H9 (cell line): ENCODE data around the gene P2RX7. TPM values are rescaled to one million over a fixed set of nuclear protein-coding genes. Genes with fewer than 3 reads are reported as not detected.

Experiments
- DNase-seq: peaks from one replicate; pipeline ENCODE4 v3.0.0-alpha.2; 2017
- H2AFZ ChIP-seq: one replicate; pipeline ENCODE4 v1.6.1; 2013; ENCODE audit warnings: mild to moderate bottlenecking, low read length, control low read depth, moderate library complexity
- H2AK5ac ChIP-seq: 2 replicates; pipeline ENCODE4 v1.6.1; 2013; ENCODE audit warnings: low read length, control low read depth, mixed read lengths; ENCODE audit not compliant: insufficient read length
- H2BK120ac ChIP-seq: one replicate; pipeline ENCODE4 v1.6.1; 2013; ENCODE audit warnings: low read depth, mild to moderate bottlenecking, low read length, control low read depth, inconsistent platforms; ENCODE audit not compliant: poor library complexity, severe bottlenecking
- H2BK12ac ChIP-seq: 2 replicates; pipeline ENCODE4 v1.6.1; 2013; ENCODE audit warnings: low read length, control low read depth, mixed read lengths, low read depth; ENCODE audit not compliant: insufficient read length
- H2BK15ac ChIP-seq: 2 replicates; pipeline ENCODE4 v1.6.1; 2013; ENCODE audit warnings: low read depth, low read length, control low read depth
- H2BK20ac ChIP-seq: one replicate; pipeline ENCODE4 v1.6.1; 2013; ENCODE audit warnings: low read depth, mild to moderate bottlenecking, low read length, control low read depth, inconsistent platforms; ENCODE audit not compliant: poor library complexity, severe bottlenecking
- H2BK5ac ChIP-seq: 2 replicates; pipeline ENCODE4 v1.6.1; 2013; ENCODE audit warnings: low read length, control low read depth, mixed read lengths; ENCODE audit not compliant: insufficient read length
- H3K14ac ChIP-seq: 2 replicates; pipeline ENCODE4 v1.6.1; 2013; ENCODE audit warnings: low read length, control low read depth; ENCODE audit not compliant: insufficient read depth
- H3K18ac ChIP-seq: 2 replicates; pipeline ENCODE4 v1.6.1; 2013; ENCODE audit warnings: low read depth, mild to moderate bottlenecking, mixed read lengths, low read length, control low read depth; ENCODE audit not compliant: insufficient read length
- H3K23ac ChIP-seq: 2 replicates; pipeline ENCODE4 v1.6.1; 2013; ENCODE audit warnings: low read length, control low read depth, mixed read lengths, low read depth; ENCODE audit not compliant: insufficient read length
- H3K23me2 ChIP-seq: 2 replicates; pipeline ENCODE4 v1.6.1; 2013; ENCODE audit warnings: low read depth, mild to moderate bottlenecking, mixed read lengths, low read length, control low read depth; ENCODE audit not compliant: insufficient read length, poor library complexity, severe bottlenecking
- H3K27ac ChIP-seq: 2 replicates; pipeline ENCODE4 v1.5.1; 2013; ENCODE audit warnings: low read length, control low read depth, mixed read lengths, low read depth; ENCODE audit not compliant: insufficient read length
- H3K27me3 ChIP-seq: 2 replicates; pipeline ENCODE4 v1.6.1; 2013; ENCODE audit warnings: low read length, control low read depth, inconsistent platforms; ENCODE audit not compliant: insufficient read depth
- H3K4ac ChIP-seq: 2 replicates; pipeline ENCODE4 v1.6.1; 2013; ENCODE audit warnings: low read depth, mild to moderate bottlenecking, control low read depth, inconsistent platforms, low read length, moderate library complexity
- H3K4me1 ChIP-seq: 2 replicates; pipeline ENCODE4 v1.6.1; 2013; ENCODE audit warnings: low read length, control low read depth, inconsistent platforms; ENCODE audit not compliant: insufficient read depth
- H3K4me2 ChIP-seq: 2 replicates; pipeline ENCODE4 v1.6.1; 2013; ENCODE audit warnings: low read length, control low read depth, mixed read lengths; ENCODE audit not compliant: insufficient read length, insufficient read depth
- H3K56ac ChIP-seq: 2 replicates; pipeline ENCODE4 v1.6.1; 2013; ENCODE audit warnings: low read depth, mild to moderate bottlenecking, mixed read lengths, low read length, control low read depth; ENCODE audit not compliant: insufficient read length
- H3K79me1 ChIP-seq: 2 replicates; pipeline ENCODE4 v1.6.1; 2013; ENCODE audit warnings: low read depth, mild to moderate bottlenecking, moderate library complexity, low read length, control low read depth, inconsistent platforms; ENCODE audit not compliant: insufficient read depth, poor library complexity, severe bottlenecking
- H3K79me2 ChIP-seq: 2 replicates; pipeline ENCODE4 v1.6.1; 2013; ENCODE audit warnings: low read length, control low read depth, inconsistent platforms; ENCODE audit not compliant: insufficient read depth
- H3K9ac ChIP-seq: 2 replicates; pipeline ENCODE4 v1.6.1; 2013; ENCODE audit warnings: low read length, control low read depth, mixed read lengths; ENCODE audit not compliant: insufficient read length; ENCODE audit errors: extremely low read depth
- H3K9me3 ChIP-seq: one replicate; pipeline ENCODE4 v1.6.1; 2013; ENCODE audit warnings: low read depth, low read length, inconsistent platforms; ENCODE audit not compliant: control insufficient read depth
- H3T11ph ChIP-seq: one replicate; pipeline ENCODE4 v1.6.1; 2013; ENCODE audit warnings: mild to moderate bottlenecking, low read length, control low read depth, inconsistent platforms
- H4K20me1 ChIP-seq: one replicate; pipeline ENCODE4 v1.6.1; 2013; ENCODE audit not compliant: control insufficient read depth, insufficient read length, insufficient read depth
- H4K5ac ChIP-seq: 2 replicates; pipeline ENCODE4 v1.6.1; 2013; ENCODE audit warnings: low read depth, mild to moderate bottlenecking, mixed read lengths, low read length, control low read depth; ENCODE audit not compliant: insufficient read length
- H4K8ac ChIP-seq: replicated peaks from 2 replicates; pipeline ENCODE4 v1.6.1; 2013; ENCODE audit warnings: low read length, control low read depth, mixed read lengths, low read depth; ENCODE audit not compliant: insufficient read length
- H4K91ac ChIP-seq: 2 replicates; pipeline ENCODE4 v1.6.1; 2013; ENCODE audit warnings: low read depth, mild to moderate bottlenecking, moderate library complexity, mixed read lengths, low read length, control low read depth; ENCODE audit not compliant: insufficient read length
- H3K27ac Mint-ChIP-seq, 3 experiments: 2 replicates in 2 of 3; 3 replicates in 1 of 3; pipeline ENCODE4 v1.8.0; 2020 to 2021; ENCODE audit warnings: mixed read lengths in 3 of 3, mild to moderate bottlenecking in 1 of 3, moderate library complexity in 1 of 3
- H3K27me3 Mint-ChIP-seq: 2 replicates; pipeline ENCODE4 v1.8.0; 2021; ENCODE audit warnings: low read depth, mild to moderate bottlenecking, moderate library complexity, mixed read lengths
- H3K36me3 Mint-ChIP-seq, 3 experiments: 2 replicates in 2 of 3; 3 replicates in 1 of 3; pipeline ENCODE4 v1.8.0; 2020 to 2021; ENCODE audit warnings: low read depth in 3 of 3, mixed read lengths in 3 of 3; ENCODE audit not compliant: insufficient read depth in 1 of 3
- H3K4me1 Mint-ChIP-seq, 2 experiments: 2 replicates each; pipeline ENCODE4 v1.8.0; 2020; ENCODE audit warnings: mixed read lengths in 2 of 2
- H3K4me3 Mint-ChIP-seq, 2 experiments: 2 replicates in 1 of 2; 3 replicates in 1 of 2; pipeline ENCODE4 v1.8.0; 2020 to 2021; ENCODE audit warnings: mild to moderate bottlenecking in 2 of 2, mixed read lengths in 2 of 2, moderate library complexity in 1 of 2
- H3K9me3 Mint-ChIP-seq, 2 experiments: 2 replicates in 1 of 2; 3 replicates in 1 of 2; pipeline ENCODE4 v1.8.0; 2020; ENCODE audit warnings: mild to moderate bottlenecking in 2 of 2, mixed read lengths in 2 of 2, moderate library complexity in 1 of 2
- CTCF ChIP-seq: fragments of 200-600 bp; sonication (generic); conservative IDR thresholded peaks from 3 replicates; pipeline ENCODE4 v1.8.0; 2021; ENCODE audit warnings: antibody characterized with exemption, mild to moderate bottlenecking
- WGBS: extraction: QIAGEN DNeasy Blood & Tissue Kit; methylation state at CpG from one replicate; pipeline ENCODE4 v1.1.7; 2013; ENCODE audit warnings: missing lambda C conversion rate, low lambda C conversion rate, mixed read lengths; ENCODE audit not compliant: insufficient read length; ENCODE audit errors: extremely low coverage; 5-methylcytosine and 5-hydroxymethylcytosine counted together
- total RNA-seq: library from RNA; stranded (reverse); gene quantifications from 2 replicates; pipeline ENCODE4 v1.2.1, GENCODE V29; 2021

The P2RX7 gene
- total RNA-seq, 1 experiment from 2014 or later = 0.09 TPM

- no peaks in the 10 kb centered on the region for H3K9me3 ChIP-seq
- H3K79me1 ChIP-seq = no peaks in the 10 kb centered on the region
- no peak overlapping the region for H4K5ac ChIP-seq
- no peaks in the 10 kb centered on the region for H3K9me3 Mint-ChIP-seq
- H3K27ac Mint-ChIP-seq = no peak overlapping the region
- WGBS = no CpG with 5 or more reads among the region's 9 CpGs
- no peaks in the 10 kb centered on the region for H3K36me3 Mint-ChIP-seq
- no peaks in the 10 kb centered on the region for H3K4me1 Mint-ChIP-seq
- no peaks in the 10 kb centered on the region for H3K23me2 ChIP-seq
- no peak overlapping the region for H3K56ac ChIP-seq
- no peak overlapping the region for H2BK15ac ChIP-seq
- H2BK120ac ChIP-seq = no peak overlapping the region
- no peak overlapping the region for H2BK20ac ChIP-seq
- H3K4me2 ChIP-seq = no peak overlapping the region
- H2AK5ac ChIP-seq = no peak overlapping the region
- no peak overlapping the region for H2BK12ac ChIP-seq
- no peak for DNase-seq
- H3K27ac ChIP-seq = no peak overlapping the region
- H3T11ph ChIP-seq = no peak overlapping the region
- H3K4ac ChIP-seq = no peak overlapping the region
- peaks cover 8% of the 10 kb centered on the region for H3K27me3 Mint-ChIP-seq
- H3K9ac ChIP-seq = no peak overlapping the region
- no peaks in the 10 kb centered on the region for H4K20me1 ChIP-seq
- no peak for TF ChIP-seq CTCF
- no peak overlapping the region for H3K18ac ChIP-seq
- H3K23ac ChIP-seq = no peak overlapping the region
- no peaks in the 10 kb centered on the region for H3K4me1 ChIP-seq
- H3K27me3 ChIP-seq = no peaks in the 10 kb centered on the region
- no peaks in the 10 kb centered on the region for H3K79me2 ChIP-seq
- no peak overlapping the region for H2AFZ ChIP-seq
- H3K4me3 Mint-ChIP-seq = no peak overlapping the region
- no peak overlapping the region for H2BK5ac ChIP-seq
- no peak overlapping the region for H4K8ac ChIP-seq
- no peak overlapping the region for H3K14ac ChIP-seq
- H4K91ac ChIP-seq = no peak overlapping the region
These were observed 21.0 kb upstream of the P2RX7 start for GRCh38 chr12:121111684-121112083.
